PC-3 (cell line): Measurements from ENCODE around the gene SLC2A3.
"Not testable (repeated sequence)": the region's sequence is repeated elsewhere in the genome, so short reads cannot be mapped to it uniquely, and the experiment has no call there.

ENCODE experiments used
- EZH2 ChIP-seq: fragments of 300-600 bp; sonication (generic); IDR thresholded peaks from one replicate; pipeline ENCODE4 v1.6.1; 2017; ENCODE audit warnings: antibody characterized with exemption, mild to moderate bottlenecking, low read length; ENCODE audit not compliant: unreplicated experiment
- TF ChIP-seq, protein P1 (sequence below): fragments of 300-600 bp; sonication (generic); conservative IDR thresholded peaks from 2 replicates; pipeline ENCODE4 v1.5.1; 2017; ENCODE audit warnings: antibody characterized with exemption, low read depth, mild to moderate bottlenecking, low read length

DNA sequence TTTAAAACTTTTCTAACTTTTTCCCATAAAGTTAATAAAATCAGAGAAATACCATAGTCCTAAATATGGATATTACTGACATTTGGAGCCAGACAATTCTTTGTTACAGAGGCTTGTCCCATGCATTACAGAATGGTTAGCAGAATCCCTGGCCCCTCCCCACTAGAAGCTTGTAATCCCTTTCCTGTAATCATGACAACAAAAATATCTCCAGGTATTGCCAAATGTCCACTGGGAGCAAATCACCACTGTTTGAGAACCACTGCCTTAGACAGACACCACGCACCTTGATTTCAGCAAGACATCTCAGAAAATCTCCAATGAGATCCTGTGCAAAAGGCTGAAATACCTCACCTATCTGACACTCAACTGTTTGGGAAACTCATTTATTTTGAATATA, 47.5 kb upstream of the SLC2A3 start:
- TF ChIP-seq, protein P1, sequence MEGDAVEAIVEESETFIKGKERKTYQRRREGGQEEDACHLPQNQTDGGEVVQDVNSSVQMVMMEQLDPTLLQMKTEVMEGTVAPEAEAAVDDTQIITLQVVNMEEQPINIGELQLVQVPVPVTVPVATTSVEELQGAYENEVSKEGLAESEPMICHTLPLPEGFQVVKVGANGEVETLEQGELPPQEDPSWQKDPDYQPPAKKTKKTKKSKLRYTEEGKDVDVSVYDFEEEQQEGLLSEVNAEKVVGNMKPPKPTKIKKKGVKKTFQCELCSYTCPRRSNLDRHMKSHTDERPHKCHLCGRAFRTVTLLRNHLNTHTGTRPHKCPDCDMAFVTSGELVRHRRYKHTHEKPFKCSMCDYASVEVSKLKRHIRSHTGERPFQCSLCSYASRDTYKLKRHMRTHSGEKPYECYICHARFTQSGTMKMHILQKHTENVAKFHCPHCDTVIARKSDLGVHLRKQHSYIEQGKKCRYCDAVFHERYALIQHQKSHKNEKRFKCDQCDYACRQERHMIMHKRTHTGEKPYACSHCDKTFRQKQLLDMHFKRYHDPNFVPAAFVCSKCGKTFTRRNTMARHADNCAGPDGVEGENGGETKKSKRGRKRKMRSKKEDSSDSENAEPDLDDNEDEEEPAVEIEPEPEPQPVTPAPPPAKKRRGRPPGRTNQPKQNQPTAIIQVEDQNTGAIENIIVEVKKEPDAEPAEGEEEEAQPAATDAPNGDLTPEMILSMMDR = not testable (repeated sequence)
- TF ChIP-seq EZH2 = not testable (repeated sequence)
